ENCODE measurements around the gene TBC1D16.

The TBC1D16 gene

DNA sequence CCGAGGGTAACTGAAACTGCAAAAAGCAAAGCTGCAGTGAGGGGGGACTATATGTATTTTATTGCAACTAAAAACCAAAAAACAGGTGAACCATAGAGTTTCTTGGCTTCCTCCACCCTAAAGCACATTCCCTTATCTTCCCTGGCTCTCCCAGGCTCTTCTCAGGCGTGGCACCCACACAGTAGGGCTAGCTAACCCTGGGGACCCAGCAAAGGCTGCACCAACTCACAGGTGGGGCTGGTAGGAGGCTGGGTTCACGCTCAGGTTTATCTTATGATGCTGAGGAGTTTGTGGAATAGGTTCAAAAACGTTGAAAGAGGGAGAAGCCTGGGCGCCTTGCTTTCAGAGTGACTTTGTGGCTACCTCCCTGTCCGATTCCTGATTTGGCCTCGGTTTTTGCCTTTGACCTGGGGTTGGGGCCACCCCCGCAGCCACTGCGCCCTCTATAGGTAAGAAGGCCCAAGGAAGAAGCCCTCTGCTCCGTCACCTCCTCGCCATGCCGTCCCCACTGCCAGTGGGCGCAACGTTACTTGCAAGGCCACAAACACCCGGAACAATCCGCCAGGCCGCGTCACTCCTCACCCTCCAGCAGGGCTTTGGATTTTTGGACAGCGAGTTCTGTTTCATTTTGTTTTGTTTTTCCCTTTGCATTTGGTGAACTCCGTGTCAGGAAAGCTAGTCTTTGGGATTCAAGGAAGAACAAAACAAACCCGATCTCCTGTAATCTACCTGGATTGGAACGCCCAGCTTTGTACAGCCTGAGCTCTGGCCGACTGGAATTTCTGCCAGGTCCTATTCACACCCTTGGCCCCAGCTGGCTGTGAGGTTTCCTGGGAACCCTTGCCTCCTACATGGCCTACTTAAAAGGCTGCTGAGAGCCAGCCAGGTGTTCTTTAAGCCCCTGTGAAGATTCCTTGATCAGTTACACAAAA lies 60.8 kb downstream of the TBC1D16 start:
- no peak for DNase-seq (ENCODE audit: low read depth in 2 of 2)
- H3K4me3 ChIP-seq (replicated peaks in 1 of 2; ENCODE audit: low read depth in 2 of 2, low read length in 2 of 2): no peak overlapping the region
- TF ChIP-seq, protein P1, sequence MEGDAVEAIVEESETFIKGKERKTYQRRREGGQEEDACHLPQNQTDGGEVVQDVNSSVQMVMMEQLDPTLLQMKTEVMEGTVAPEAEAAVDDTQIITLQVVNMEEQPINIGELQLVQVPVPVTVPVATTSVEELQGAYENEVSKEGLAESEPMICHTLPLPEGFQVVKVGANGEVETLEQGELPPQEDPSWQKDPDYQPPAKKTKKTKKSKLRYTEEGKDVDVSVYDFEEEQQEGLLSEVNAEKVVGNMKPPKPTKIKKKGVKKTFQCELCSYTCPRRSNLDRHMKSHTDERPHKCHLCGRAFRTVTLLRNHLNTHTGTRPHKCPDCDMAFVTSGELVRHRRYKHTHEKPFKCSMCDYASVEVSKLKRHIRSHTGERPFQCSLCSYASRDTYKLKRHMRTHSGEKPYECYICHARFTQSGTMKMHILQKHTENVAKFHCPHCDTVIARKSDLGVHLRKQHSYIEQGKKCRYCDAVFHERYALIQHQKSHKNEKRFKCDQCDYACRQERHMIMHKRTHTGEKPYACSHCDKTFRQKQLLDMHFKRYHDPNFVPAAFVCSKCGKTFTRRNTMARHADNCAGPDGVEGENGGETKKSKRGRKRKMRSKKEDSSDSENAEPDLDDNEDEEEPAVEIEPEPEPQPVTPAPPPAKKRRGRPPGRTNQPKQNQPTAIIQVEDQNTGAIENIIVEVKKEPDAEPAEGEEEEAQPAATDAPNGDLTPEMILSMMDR (IDR thresholded peaks at IDR 0.05; ENCODE audit: low read depth, low read length): no peak

DNA sequence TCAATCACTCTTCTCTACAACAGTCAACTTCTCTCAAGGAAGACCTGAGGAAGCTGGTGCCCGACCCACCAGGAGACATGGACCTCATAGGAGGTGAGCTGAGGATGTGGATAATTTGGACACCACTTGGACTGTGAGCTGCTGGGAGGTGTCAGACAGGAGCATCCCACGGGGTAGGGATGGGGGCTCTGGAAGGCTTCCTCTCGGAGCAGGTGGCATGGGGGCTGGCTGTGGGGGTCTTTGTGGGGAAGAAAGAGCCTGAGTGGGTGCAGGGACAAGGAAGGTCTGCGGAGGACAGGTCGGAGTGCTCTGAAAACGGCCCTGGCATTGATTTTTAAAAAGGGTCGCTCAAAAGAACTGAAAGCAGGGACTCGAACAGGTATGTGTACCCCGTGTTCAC lies 64.0 kb downstream of the TBC1D16 start:
- no peak for DNase-seq (ENCODE audit: low read depth in 2 of 2)
- TF ChIP-seq, protein P1 (IDR thresholded peaks at IDR 0.05; ENCODE audit: low read depth, low read length): no peak
- no peak overlapping the region for H3K4me3 ChIP-seq (replicated peaks in 1 of 2; ENCODE audit: low read depth in 2 of 2, low read length in 2 of 2)

DNA sequence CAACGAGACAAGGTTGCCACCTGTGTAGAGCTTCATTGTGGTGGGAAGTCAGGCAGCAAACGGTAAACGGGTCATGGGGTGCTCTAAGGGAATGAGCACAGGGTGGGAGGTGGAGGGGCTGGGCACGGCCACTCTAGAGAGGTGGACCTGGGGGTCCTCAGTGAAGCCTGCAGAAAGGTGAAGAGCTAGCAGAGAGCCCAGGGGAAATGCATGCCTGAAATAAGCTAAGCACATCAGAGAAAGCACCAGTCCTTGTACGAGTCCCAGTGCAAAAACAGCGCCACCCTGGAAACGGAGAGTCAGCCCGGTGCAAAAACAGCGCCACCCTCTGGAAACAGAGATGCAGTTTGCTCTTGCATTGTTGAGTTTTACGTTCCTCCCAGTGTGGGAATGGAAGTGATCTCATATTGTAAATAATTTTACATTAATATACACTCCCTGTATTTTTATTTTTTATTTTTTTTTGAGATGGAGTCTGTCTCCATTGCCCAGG lies 65.0 kb downstream of the TBC1D16 start:
- peak; percentile 42 to 53 for DNase-seq (ENCODE audit: low read depth in 2 of 2)
- TF ChIP-seq, protein P1 (IDR thresholded peaks at IDR 0.05; ENCODE audit: low read depth, low read length): peak; percentile 36
- H3K4me3 ChIP-seq (replicated peaks in 1 of 2; ENCODE audit: low read depth in 2 of 2, low read length in 2 of 2): no peak overlapping the region

DNA sequence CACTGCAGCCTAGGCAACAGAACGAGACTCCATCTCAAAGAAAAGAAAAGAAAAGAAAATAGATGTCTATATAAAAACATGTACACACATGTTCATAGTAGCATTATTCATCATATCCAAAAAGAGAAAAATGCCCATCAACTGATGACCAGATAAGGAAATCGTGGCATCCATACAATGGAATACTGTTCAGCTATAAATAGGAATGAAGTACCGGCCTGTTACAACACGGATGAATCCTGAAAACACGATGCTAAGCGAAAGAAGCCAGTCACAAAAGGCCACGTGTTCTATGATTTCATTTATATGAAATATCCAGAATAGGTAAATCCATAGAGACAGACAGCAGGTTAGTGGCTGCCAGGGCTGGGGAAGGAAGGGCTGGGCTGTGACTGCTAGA lies 65.8 kb downstream of the TBC1D16 start:
- TF ChIP-seq, protein P1 (IDR thresholded peaks at IDR 0.05; ENCODE audit: low read depth, low read length): no peak
- DNase-seq (ENCODE audit: low read depth in 2 of 2): no peak

DNA sequence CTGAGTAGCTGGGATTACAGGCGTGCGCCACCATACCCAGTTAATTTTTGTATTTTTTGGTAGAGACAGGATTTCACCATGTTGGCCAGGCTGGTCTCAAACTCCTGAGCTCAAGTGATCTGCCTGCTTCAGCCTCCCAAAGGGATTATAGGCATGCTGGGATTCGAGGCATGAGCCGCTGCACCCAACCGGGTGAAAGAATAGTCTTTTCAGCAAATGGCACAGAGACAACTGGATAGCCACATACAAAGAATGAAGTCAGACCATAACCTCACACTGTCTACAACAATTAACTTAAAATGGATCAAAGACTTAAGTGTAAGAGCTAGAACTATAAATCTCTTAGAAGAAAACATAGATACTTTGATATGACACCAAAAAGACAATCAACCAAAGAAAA lies 67.6 kb downstream of the TBC1D16 start:
- TF ChIP-seq, protein P1 (IDR thresholded peaks at IDR 0.05; ENCODE audit: low read depth, low read length): no peak
- no peak overlapping the region for H3K4me3 ChIP-seq (replicated peaks in 1 of 2; ENCODE audit: low read depth in 2 of 2, low read length in 2 of 2)
- DNase-seq (ENCODE audit: low read depth in 2 of 2): no peak

More for the DNA sequence above, 65.8 kb downstream of the TBC1D16 start:
- H3K4me3 ChIP-seq (replicated peaks in 1 of 2; ENCODE audit: low read depth in 2 of 2, low read length in 2 of 2): no peak overlapping the region

DNA sequence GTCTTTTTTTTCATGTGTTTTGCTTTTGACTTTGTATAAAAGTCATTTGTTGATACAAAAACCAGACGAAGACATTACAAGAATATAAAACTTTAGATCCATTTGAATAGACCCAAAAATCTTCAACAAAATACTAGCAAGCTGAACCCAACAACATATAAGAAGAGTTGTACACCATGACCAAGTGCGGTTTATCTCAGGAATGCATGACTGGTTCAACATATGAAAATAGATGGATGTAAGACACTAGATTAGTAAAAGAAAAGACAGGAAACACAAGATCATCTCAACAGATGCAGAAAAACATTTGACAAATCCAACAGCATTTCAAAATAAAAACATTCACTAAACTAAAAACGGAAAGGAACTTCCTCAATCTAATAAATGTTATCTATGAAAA lies 69.0 kb downstream of the TBC1D16 start:
- DNase-seq (ENCODE audit: low read depth in 2 of 2): no peak
- TF ChIP-seq, protein P1 (IDR thresholded peaks at IDR 0.05; ENCODE audit: low read depth, low read length): no peak
- no peak overlapping the region for H3K4me3 ChIP-seq (replicated peaks in 1 of 2; ENCODE audit: low read depth in 2 of 2, low read length in 2 of 2)
